Measurements from ENCODE around the gene ATP5F1D.

DNA sequence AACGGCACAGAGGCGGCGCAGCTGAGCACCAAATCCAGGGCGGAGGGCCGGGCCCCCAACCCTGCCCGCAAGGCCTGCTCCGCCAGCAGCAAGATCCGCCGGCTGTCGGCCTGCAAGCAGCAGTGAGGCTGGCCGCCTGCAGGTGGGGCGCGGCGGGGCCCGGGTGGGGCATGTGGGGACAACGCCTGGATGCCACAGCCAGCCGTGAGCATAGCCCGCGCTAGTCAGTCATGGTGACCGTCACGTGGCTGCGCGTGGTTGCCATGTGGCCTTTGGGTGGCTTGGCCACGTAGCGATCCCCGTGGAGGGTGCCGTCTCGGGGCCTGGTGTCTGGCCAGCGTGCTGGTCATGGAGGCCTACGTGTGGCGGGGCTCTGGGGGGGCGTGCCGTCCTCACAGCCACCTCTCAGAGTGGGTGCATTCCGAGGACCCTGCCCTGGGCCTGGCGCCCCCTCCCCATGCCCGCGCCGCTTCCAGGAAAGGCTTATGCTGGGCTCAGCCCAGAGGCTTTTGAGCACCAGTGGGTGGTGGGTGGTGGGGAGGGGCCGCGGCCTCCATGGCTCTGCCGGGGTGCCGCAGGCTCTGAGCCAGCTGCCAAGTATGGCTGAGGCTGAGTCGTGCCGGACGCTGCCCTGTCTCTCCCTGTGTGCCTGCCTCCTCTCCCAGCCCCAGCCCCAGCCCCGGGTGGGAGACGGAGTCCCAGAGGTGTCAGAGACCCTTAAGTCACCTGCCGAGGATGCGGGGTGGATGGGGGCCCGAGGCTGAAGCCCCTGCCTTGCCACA, 14.8 kb upstream of the ATP5F1D start:
- TF ChIP-seq CTCF (IDR thresholded peaks at IDR 0.05) (no peak), POLR2A (IDR thresholded peaks at IDR 0.05) (no peak)

Measured in upper lobe of left lung (tissue), 4 donors.